Measurements from ENCODE around the gene CCDC93.

GRCh38 chr2:117945296-117945695 is 68.6 kb downstream of the CCDC93 start:
- TF ChIP-seq POLR2AphosphoS5 (IDR thresholded peaks at IDR 0.05; ENCODE audit: low read depth, low read length) (no peak), POLR2A (IDR thresholded peaks at IDR 0.05; ENCODE audit: low read depth, low read length) (no peak), TAF1 (IDR thresholded peaks at IDR 0.05; ENCODE audit: low read depth, low read length) (no peak), POU2F2 (IDR thresholded peaks at IDR 0.05; ENCODE audit: low read depth, low read length) (no peak)
